Measurements from ENCODE around the gene FBP1.

Gene FBP1

GRCh38 chr9:94639061-94639998 lies at the start of gene FBP1:
FBP1 (minus strand) TSS chr9:94639518; CDS start chr9:94639310, 208 bp downstream.
- DNase-seq (ENCODE audit: low read depth) = no peak
- peak within 1 kb of the TSS; percentile 45 for H3K4me3 ChIP-seq (ENCODE audit: control insufficient read depth, low read depth, low read length)
- no peak for TF ChIP-seq CTCF (IDR thresholded peaks at IDR 0.05; ENCODE audit: control insufficient read depth, insufficient read depth, low read depth, low read length, missing control alignments)

- H3K4me3 ChIP-seq (ENCODE audit: control insufficient read depth, low read depth, low read length) = no peak overlapping the region
- no peak for TF ChIP-seq CTCF (IDR thresholded peaks at IDR 0.05; ENCODE audit: control insufficient read depth, insufficient read depth, low read depth, low read length, missing control alignments)
- DNase-seq (ENCODE audit: low read depth) = no peak
Observed at GRCh38 chr9:94687451-94687850, 48.1 kb upstream of the FBP1 start.

- no peak for TF ChIP-seq CTCF (IDR thresholded peaks at IDR 0.05; ENCODE audit: control insufficient read depth, insufficient read depth, low read depth, low read length, missing control alignments)
- no peak overlapping the region for H3K4me3 ChIP-seq (ENCODE audit: control insufficient read depth, low read depth, low read length)
- DNase-seq (ENCODE audit: low read depth) = no peak
Observed at GRCh38 chr9:94685359-94685758, 46.0 kb upstream of the FBP1 start.

- H3K4me3 ChIP-seq (ENCODE audit: control insufficient read depth, low read depth, low read length) = no peak overlapping the region
- TF ChIP-seq CTCF (IDR thresholded peaks at IDR 0.05; ENCODE audit: control insufficient read depth, insufficient read depth, low read depth, low read length, missing control alignments) = peak; percentile 83
- peak; percentile 47 for DNase-seq (ENCODE audit: low read depth)
Observed at GRCh38 chr9:94681508-94681907, 42.2 kb upstream of the FBP1 start.

GRCh38 chr9:94680621-94681020 lies 41.3 kb upstream of the FBP1 start:
- no peak for DNase-seq (ENCODE audit: low read depth)
- H3K4me3 ChIP-seq (ENCODE audit: control insufficient read depth, low read depth, low read length) = no peak overlapping the region
- no peak for TF ChIP-seq CTCF (IDR thresholded peaks at IDR 0.05; ENCODE audit: control insufficient read depth, insufficient read depth, low read depth, low read length, missing control alignments)

- TF ChIP-seq CTCF (IDR thresholded peaks at IDR 0.05; ENCODE audit: control insufficient read depth, insufficient read depth, low read depth, low read length, missing control alignments) = no peak
- no peak overlapping the region for H3K4me3 ChIP-seq (ENCODE audit: control insufficient read depth, low read depth, low read length)
- DNase-seq (ENCODE audit: low read depth) = no peak
Observed at GRCh38 chr9:94680020-94680419, 40.7 kb upstream of the FBP1 start.
